ENCODE data around the gene CLEC16A. TPM values are rescaled to one million over a fixed set of nuclear protein-coding genes. Genes with fewer than 3 reads are reported as not detected.

Gene CLEC16A
- total RNA-seq, 2 experiments from 2014 or later = 18.4 to 20.1 TPM

DNA sequence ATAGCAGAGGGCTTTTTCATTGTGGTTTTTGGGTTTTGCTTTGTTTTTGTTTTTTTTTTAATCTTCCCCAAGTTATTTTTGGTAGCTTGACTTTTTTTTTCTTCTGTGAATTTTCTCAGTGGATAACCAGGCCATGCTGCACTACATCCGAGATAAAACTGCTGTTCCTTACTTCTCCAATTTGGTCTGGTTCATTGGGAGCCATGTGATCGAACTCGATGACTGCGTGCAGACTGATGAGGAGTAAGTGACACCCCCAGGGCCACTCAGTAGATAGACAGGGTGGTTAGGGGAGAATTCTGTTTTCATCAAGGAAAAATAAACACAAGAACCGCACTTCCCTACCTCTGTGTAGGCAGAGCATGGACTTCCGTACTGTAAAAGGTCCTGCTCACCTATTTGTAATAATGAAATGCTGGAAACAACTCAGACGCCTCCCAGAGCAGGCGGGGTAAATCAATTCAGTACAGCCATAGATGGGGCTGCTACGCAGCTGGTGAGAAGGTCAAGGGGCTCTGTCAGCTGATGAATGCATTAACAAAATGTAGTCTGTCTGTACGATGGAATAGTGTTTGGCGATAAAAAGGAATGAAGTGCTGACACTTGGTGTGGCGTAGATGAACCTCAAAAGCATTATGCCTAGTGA is 28.6 kb downstream of the CLEC16A start:
- intact Hi-C loops (cut with micrococcal nuclease) = no loop called here
- CTCF ChIA-PET = interaction anchor here (0.6 to 4.0 kb wide), 10 partner anchors 9 to 411 kb away, joined by 3 to 67 read pairs (median 4); partner anchors contain the start of gene SOCS1
- Mint-ChIP-seq H3K9me3 (no peaks in the 10 kb centered on the region), H3K4me1 (ENCODE audit: low read depth) (peaks cover 25% of the 10 kb centered on the region), H3K36me3 (ENCODE audit: low read depth) (peaks cover 16% of the 10 kb centered on the region), H3K27ac (no peak overlapping the region), H3K4me3 (no peak overlapping the region), H3K27me3 (ENCODE audit: low read depth) (no peaks in the 10 kb centered on the region)
- no peak for DNase-seq

DNA sequence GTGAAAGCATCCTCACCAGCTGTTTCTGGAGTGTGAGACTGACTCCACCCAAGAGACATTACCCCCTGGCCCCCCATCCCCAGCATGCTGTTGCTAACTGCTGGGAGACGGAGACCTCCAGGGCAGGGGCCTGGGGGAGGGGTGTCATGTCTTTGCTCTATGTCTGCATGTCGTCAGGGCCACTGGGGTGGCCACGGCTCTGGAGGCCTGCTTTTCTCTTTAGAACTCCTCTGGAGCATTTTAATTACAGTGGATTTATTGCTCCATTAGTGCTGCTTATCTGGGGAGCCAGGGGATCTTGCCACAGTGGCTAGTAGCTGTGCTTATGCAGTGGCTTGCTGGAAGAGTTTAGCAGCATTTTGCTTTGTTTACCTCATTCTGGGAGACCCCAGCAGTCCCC is 32.3 kb downstream of the CLEC16A start:
- Mint-ChIP-seq H3K27me3 (ENCODE audit: low read depth) (no peaks in the 10 kb centered on the region), H3K36me3 (ENCODE audit: low read depth) (peaks cover 15% of the 10 kb centered on the region), H3K4me1 (ENCODE audit: low read depth) (peaks cover 22% of the 10 kb centered on the region), H3K4me3 (no peak overlapping the region), H3K27ac (no peak overlapping the region), H3K9me3 (no peaks in the 10 kb centered on the region)
- CTCF ChIA-PET = interaction anchor here (1.3 to 1.4 kb wide), 3 partner anchors 11 to 280 kb away, joined by 4 to 5 read pairs (median 4); partner anchors contain the start of gene SOCS1
- intact Hi-C loops (cut with micrococcal nuclease) = no loop called here
- no peak for DNase-seq

DNA sequence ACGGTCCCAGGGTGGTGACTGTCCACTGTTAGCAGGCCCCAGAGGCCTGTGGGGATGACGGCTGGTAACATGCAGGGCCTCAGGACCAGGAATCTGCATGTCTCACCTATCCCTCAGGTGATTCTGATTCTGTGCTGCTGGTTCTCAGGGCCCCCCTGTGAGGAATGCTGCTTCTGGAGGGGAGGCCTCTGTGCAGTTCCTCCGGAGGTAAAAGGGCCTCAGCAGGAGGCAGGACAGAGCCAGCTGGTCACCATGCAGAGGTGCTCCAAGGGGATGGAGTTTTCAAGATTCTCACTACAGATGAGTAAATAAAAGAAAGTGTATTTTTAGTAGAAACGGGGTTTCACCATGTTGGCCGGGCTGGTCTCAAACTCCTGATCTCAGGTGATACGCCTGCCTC is 33.8 kb downstream of the CLEC16A start:
- H3K27ac Mint-ChIP-seq = no peak overlapping the region
- intact Hi-C loops (cut with micrococcal nuclease) = no loop called here
- H3K9me3 Mint-ChIP-seq = no peaks in the 10 kb centered on the region
- H3K4me3 Mint-ChIP-seq = no peak overlapping the region
- no peaks in the 10 kb centered on the region for H3K27me3 Mint-ChIP-seq (ENCODE audit: low read depth)
- H3K36me3 Mint-ChIP-seq (ENCODE audit: low read depth) = peaks cover 8% of the 10 kb centered on the region
- CTCF ChIA-PET = interaction anchor here (1.0 kb wide), 1 partner anchor 41 kb away, joined by 3 read pairs; no protein-coding TSS in a partner anchor
- peaks cover 20% of the 10 kb centered on the region for H3K4me1 Mint-ChIP-seq (ENCODE audit: low read depth)
- no peak for DNase-seq

DNA sequence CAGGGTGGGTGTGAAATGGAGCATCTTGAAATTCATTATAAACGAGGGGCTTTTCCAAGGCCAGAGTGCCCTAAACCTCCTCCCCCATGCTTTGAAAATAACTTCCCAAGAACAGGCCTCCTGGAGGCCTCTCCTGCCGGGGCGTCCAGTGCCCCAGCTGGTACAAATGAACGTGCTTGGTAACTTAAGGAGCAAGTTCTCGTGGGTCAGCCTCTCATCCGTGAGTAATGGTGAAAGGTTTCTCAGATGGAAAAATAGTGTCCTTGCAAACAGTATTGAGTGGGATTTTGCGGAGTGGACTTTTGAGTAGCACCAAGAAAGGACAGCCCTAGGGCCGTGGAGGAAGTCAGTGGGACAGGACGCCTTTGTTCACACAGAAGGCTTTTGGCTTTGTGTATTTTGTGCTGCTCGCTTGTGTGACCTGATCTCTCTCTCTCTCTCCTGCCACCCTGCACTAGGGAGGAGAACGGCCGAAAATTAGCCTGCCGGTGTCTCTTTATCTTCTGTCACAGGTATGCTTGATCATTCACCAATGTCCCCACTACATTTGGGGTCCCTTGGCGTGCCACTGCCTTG is 34.6 kb downstream of the CLEC16A start:
- intact Hi-C loops (cut with micrococcal nuclease) = no loop called here
- Mint-ChIP-seq H3K36me3 (ENCODE audit: low read depth) (peaks cover 5% of the 10 kb centered on the region), H3K27ac (no peak overlapping the region), H3K27me3 (ENCODE audit: low read depth) (no peaks in the 10 kb centered on the region), H3K4me1 (ENCODE audit: low read depth) (peaks cover 21% of the 10 kb centered on the region), H3K4me3 (no peak overlapping the region), H3K9me3 (no peaks in the 10 kb centered on the region)
- no peak for DNase-seq
- CTCF ChIA-PET = interaction anchor here (1.0 kb wide), 1 partner anchor 40 kb away, joined by 3 read pairs; no protein-coding TSS in a partner anchor

DNA sequence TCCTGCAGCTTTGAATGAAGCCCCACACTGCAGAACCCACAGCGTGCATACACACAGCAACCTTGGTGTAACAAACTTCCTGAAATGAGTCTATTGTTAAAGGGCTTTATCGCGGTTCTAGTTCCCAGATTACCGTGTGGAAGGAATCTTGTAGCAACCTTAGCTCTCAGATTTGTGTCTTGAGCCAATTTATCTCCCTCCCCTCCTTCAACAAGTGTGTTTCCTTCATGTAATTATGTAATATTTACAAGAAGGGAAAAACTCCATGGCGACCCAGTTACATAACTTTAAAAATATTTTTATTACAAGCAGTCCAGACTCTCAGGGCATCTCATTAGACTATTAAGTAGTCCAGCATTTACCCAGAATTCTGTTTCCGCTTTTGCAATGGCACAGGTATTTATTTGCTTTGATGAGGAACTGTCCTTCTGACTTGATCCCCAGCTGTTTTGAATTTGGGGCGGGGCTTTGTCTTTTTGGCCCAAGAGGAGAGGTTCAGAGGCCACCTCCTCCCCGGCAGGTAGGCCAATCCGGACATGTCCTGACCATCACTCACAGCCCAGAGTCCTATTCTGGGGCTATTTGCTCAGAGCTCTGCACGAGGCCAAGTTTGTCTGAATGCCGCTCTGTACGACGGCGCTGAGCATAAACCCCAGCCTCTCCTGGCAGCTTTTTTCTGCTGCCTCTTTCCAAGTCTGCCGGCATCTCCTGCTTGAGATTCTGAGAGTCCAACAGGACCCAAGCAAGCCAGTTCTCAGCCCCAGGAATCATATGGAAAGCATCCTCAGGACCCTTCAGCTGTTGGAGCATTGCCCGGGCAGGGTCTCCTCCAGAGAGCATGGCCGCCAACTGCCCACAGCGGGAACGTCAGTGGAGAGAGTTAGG is 35.6 kb downstream of the CLEC16A start:
- Mint-ChIP-seq H3K36me3 (ENCODE audit: low read depth) (peaks cover 5% of the 10 kb centered on the region), H3K4me3 (no peak overlapping the region), H3K27me3 (ENCODE audit: low read depth) (no peaks in the 10 kb centered on the region), H3K4me1 (ENCODE audit: low read depth) (peaks cover 26% of the 10 kb centered on the region), H3K27ac (no peak overlapping the region), H3K9me3 (no peaks in the 10 kb centered on the region)
- CTCF ChIA-PET = interaction anchor here (0.7 to 1.5 kb wide), 4 partner anchors 8 to 277 kb away, joined by 3 to 6 read pairs (median 4); no protein-coding TSS in a partner anchor
- DNase-seq = no peak
- intact Hi-C loops (cut with micrococcal nuclease) = loop anchor here (10.0 kb wide), 1 partner anchor 805 kb away; no protein-coding TSS in a partner anchor

DNA sequence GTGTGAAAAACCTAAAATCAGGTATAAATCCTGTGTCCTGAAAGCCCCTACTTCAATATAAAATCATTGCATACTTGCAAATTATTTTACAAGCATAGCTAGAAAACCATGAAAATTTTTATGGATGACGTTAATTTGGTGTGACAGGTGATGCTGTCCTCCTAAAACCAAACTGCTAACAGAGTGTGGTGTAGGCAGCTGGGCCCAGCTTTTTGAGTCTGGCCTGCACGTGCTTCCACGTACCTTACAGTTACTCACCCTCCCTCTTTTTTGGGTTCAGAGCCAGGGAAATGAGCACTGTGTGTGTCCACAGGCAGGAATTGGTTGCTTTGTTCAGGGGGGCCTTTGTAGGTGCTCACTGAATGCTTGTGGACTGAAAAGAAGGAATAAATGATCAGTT is 36.4 kb downstream of the CLEC16A start:
- no peak for DNase-seq

DNA sequence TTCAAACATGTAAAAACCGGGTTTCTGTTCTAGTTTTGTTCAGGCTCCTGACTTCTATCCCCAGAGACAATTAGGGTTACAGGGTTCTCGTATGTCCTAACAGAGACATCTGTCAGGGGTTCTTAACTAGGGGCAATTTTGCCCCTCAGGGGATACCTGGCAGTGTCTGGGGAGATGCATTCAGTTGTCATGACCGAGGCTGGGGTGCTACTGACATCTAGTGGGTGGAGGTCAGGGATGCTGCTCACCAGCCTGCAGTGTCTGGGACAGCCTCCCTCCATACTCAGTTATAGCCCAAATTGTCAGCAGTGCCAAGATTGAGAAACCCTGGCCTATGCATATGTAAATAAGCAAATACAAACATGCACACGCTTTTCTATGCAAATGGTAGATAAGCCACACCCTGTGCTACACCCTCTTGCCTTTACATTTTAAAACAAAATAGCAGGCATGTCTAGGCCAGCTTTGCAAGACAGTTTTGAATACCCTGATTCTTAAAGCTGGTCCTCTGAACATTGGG is 37.4 kb downstream of the CLEC16A start:
- DNase-seq = peak; percentile 76
- CTCF ChIA-PET = interaction anchor here (0.6 to 4.4 kb wide), 4 partner anchors 10 to 355 kb away, joined by 3 to 38 read pairs (median 28); partner anchors contain the start of gene SOCS1
- intact Hi-C loops (cut with micrococcal nuclease) = loop anchor here (1.0 to 10.0 kb wide), 3 partner anchors 10 to 803 kb away; no protein-coding TSS in a partner anchor
- H3K4me1 Mint-ChIP-seq (ENCODE audit: low read depth) = peaks cover 36% of the 10 kb centered on the region
- no peak overlapping the region for H3K27ac Mint-ChIP-seq
- H3K4me3 Mint-ChIP-seq = no peak overlapping the region
- H3K27me3 Mint-ChIP-seq (ENCODE audit: low read depth) = no peaks in the 10 kb centered on the region
- peaks cover 5% of the 10 kb centered on the region for H3K36me3 Mint-ChIP-seq (ENCODE audit: low read depth)
- no peaks in the 10 kb centered on the region for H3K9me3 Mint-ChIP-seq

More for the DNA sequence above, 36.4 kb downstream of the CLEC16A start:
- no peaks in the 10 kb centered on the region for H3K27me3 Mint-ChIP-seq (ENCODE audit: low read depth)
- no peak overlapping the region for H3K4me3 Mint-ChIP-seq
- CTCF ChIA-PET = interaction anchor here (0.7 to 1.5 kb wide), 4 partner anchors 9 to 276 kb away, joined by 3 to 6 read pairs (median 4); no protein-coding TSS in a partner anchor
- peaks cover 5% of the 10 kb centered on the region for H3K36me3 Mint-ChIP-seq (ENCODE audit: low read depth)
- peaks cover 29% of the 10 kb centered on the region for H3K4me1 Mint-ChIP-seq (ENCODE audit: low read depth)
- H3K9me3 Mint-ChIP-seq = no peaks in the 10 kb centered on the region
- H3K27ac Mint-ChIP-seq = no peak overlapping the region
- intact Hi-C loops (cut with micrococcal nuclease) = loop anchor here (1.0 to 10.0 kb wide), 3 partner anchors 10 to 804 kb away; no protein-coding TSS in a partner anchor

DNA sequence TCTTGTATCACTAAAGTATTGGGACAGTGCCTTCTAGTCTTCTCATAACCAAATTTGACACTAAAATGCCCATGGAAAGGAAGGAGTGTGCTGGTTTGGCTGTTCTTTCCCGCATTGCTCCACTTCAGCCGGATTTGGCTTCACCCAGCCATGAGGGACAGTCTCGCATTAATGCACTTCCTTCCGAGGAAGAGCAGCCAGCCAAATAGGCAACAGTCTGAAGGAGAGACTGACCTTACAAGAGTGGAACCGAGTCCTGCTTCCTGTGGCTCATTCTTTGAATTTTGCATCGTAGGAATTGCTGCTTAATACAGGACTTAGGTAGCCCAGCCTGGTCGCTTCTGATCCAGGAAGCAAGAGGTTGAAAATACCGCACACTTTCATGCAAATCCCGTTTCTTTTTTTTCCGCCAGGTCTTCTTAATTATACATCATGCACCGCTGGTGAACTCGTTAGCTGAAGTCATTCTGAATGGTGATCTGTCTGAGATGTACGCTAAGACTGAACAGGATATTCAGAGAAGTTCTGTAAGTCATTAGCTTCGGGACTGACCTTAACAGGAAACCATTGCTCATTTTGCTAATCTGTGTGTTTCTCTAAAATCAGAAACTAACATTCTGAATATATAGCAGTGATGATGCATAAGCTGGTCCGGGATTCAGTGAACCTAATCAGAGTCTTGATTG is 38.2 kb downstream of the CLEC16A start:
- Mint-ChIP-seq H3K36me3 (ENCODE audit: low read depth) (peaks cover 5% of the 10 kb centered on the region), H3K9me3 (no peaks in the 10 kb centered on the region), H3K4me1 (ENCODE audit: low read depth) (peaks cover 37% of the 10 kb centered on the region), H3K27me3 (ENCODE audit: low read depth) (no peaks in the 10 kb centered on the region), H3K4me3 (no peak overlapping the region), H3K27ac (no peak overlapping the region)
- no peak for DNase-seq
- intact Hi-C loops (cut with micrococcal nuclease) = loop anchor here (10.0 kb wide), 1 partner anchor 802 kb away; no protein-coding TSS in a partner anchor
- CTCF ChIA-PET = interaction anchor here (0.6 to 4.4 kb wide), 15 partner anchors 8 to 354 kb away, joined by 3 to 38 read pairs (median 4); partner anchors contain the start of gene SOCS1

DNA sequence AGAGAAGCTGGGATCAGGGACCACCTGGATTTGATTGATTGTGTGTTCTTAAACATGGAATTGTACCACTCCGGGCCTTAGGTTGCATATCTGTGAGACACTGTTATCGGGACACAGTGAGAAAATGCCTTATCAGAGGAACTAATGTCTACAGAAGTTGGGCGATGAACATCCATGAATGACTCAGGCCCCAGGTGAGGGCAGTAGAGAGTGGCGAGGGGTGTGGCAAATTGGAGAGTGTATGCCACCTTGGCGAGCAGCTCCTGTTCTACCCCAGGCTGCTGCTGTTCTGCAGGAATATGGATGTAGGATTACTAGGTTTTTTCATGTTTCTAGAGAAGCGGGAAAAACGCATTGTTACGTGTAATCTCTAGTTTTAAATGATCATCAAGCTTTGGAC is 38.8 kb downstream of the CLEC16A start:
- peak; percentile 53 for DNase-seq
- intact Hi-C loops (cut with micrococcal nuclease) = loop anchor here (10.0 kb wide), 1 partner anchor 802 kb away; no protein-coding TSS in a partner anchor
- Mint-ChIP-seq H3K4me3 (no peak overlapping the region), H3K27me3 (ENCODE audit: low read depth) (no peaks in the 10 kb centered on the region), H3K9me3 (no peaks in the 10 kb centered on the region), H3K27ac (peak overlapping the region; percentile 1), H3K4me1 (ENCODE audit: low read depth) (peaks cover 39% of the 10 kb centered on the region), H3K36me3 (ENCODE audit: low read depth) (peaks cover 5% of the 10 kb centered on the region)
- CTCF ChIA-PET = interaction anchor here (0.8 to 4.4 kb wide), 19 partner anchors 8 to 389 kb away, joined by 3 to 38 read pairs (median 4); partner anchors contain the start of gene SOCS1

DNA sequence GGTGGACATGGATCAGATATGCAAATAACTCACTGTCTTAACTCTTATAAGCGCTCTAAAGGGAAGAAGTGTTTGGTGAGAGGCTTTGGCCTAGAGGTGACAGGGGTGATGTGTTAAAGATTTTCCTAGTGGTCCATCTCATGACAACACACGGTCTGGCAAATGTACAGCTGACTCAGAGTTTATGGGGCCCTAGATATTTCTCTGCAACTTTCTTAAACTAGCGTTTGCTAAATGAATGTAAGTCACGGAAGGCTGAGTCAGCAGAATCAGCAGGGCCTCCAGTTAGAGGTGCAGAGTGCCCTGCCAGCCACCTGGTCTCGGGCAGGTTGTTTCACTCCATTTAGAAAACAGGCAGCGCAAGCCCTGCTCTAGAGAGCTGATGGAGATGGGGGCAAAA is 40.1 kb downstream of the CLEC16A start:
- CTCF ChIA-PET = interaction anchor here (0.9 to 4.4 kb wide), 8 partner anchors 9 to 386 kb away, joined by 3 to 38 read pairs (median 10); partner anchors contain the start of gene SOCS1
- no peak overlapping the region for H3K27ac Mint-ChIP-seq
- H3K27me3 Mint-ChIP-seq (ENCODE audit: low read depth) = no peaks in the 10 kb centered on the region
- H3K4me3 Mint-ChIP-seq = no peak overlapping the region
- DNase-seq = no peak
- H3K9me3 Mint-ChIP-seq = no peaks in the 10 kb centered on the region
- H3K4me1 Mint-ChIP-seq (ENCODE audit: low read depth) = peaks cover 52% of the 10 kb centered on the region
- intact Hi-C loops (cut with micrococcal nuclease) = loop anchor here (10.0 kb wide), 1 partner anchor 800 kb away; no protein-coding TSS in a partner anchor
- peaks cover 7% of the 10 kb centered on the region for H3K36me3 Mint-ChIP-seq (ENCODE audit: low read depth)
